ENCODE results near the gene IER5L.

IER5L gene

GRCh38 chr9:129184219-129184524 lies 6.1 kb upstream of the IER5L start:
- no peaks in the 10 kb centered on the region for H3K36me3 Mint-ChIP-seq (ENCODE audit: low read depth)
- H3K4me3 Mint-ChIP-seq: no peak overlapping the region
- no peak for TF ChIP-seq CTCF (IDR thresholded peaks at IDR 0.05)
- H3K4me1 Mint-ChIP-seq: peaks cover 66% of the 10 kb centered on the region
- peaks cover 28% of the 10 kb centered on the region for H3K27me3 Mint-ChIP-seq (ENCODE audit: low read depth, poor library complexity)
- DNase-seq: no peak
- H3K9me3 Mint-ChIP-seq: no peaks in the 10 kb centered on the region
- H3K27ac Mint-ChIP-seq: peak overlapping the region; percentile 88

GRCh38 chr9:129183495-129184218 lies 5.6 kb upstream of the IER5L start:
- no peak for DNase-seq
- Mint-ChIP-seq H3K4me1 (peaks cover 71% of the 10 kb centered on the region), H3K27me3 (ENCODE audit: low read depth, poor library complexity) (peaks cover 25% of the 10 kb centered on the region), H3K9me3 (no peaks in the 10 kb centered on the region), H3K4me3 (peak overlapping the region; percentile 12), H3K27ac (peak overlapping the region; percentile 88), H3K36me3 (ENCODE audit: low read depth) (no peaks in the 10 kb centered on the region)
- no peak for TF ChIP-seq CTCF (IDR thresholded peaks at IDR 0.05)

- DNase-seq: peak; percentile 68
- H3K27me3 Mint-ChIP-seq (ENCODE audit: low read depth, poor library complexity): peaks cover 18% of the 10 kb centered on the region
- H3K9me3 Mint-ChIP-seq: no peaks in the 10 kb centered on the region
- TF ChIP-seq CTCF (IDR thresholded peaks at IDR 0.05): peak; percentile 57
- peaks cover 71% of the 10 kb centered on the region for H3K4me1 Mint-ChIP-seq
- no peaks in the 10 kb centered on the region for H3K36me3 Mint-ChIP-seq (ENCODE audit: low read depth)
- no peak overlapping the region for H3K27ac Mint-ChIP-seq
- no peak overlapping the region for H3K4me3 Mint-ChIP-seq
These were observed 4.8 kb upstream of the IER5L start for GRCh38 chr9:129182625-129183494.

- Mint-ChIP-seq H3K36me3 (ENCODE audit: low read depth) (no peaks in the 10 kb centered on the region), H3K27ac (no peak overlapping the region), H3K4me1 (peaks cover 71% of the 10 kb centered on the region), H3K27me3 (ENCODE audit: low read depth, poor library complexity) (peaks cover 18% of the 10 kb centered on the region), H3K4me3 (no peak overlapping the region), H3K9me3 (no peaks in the 10 kb centered on the region)
- DNase-seq: no peak
- TF ChIP-seq CTCF (IDR thresholded peaks at IDR 0.05): no peak
These were observed 4.1 kb upstream of the IER5L start for GRCh38 chr9:129182122-129182521.

- no peaks in the 10 kb centered on the region for H3K36me3 Mint-ChIP-seq (ENCODE audit: low read depth)
- H3K27me3 Mint-ChIP-seq (ENCODE audit: low read depth, poor library complexity): peaks cover 18% of the 10 kb centered on the region
- no peak for TF ChIP-seq CTCF (IDR thresholded peaks at IDR 0.05)
- no peak for DNase-seq
- no peak overlapping the region for H3K27ac Mint-ChIP-seq
- H3K9me3 Mint-ChIP-seq: no peaks in the 10 kb centered on the region
- H3K4me3 Mint-ChIP-seq: no peak overlapping the region
- peaks cover 71% of the 10 kb centered on the region for H3K4me1 Mint-ChIP-seq
These were observed 3.2 kb upstream of the IER5L start for GRCh38 chr9:129181246-129181645.
